Esophagus squamous epithelium (tissue), 4 donors: Measurements from ENCODE around the gene KLHDC8A.

Source experiments
- POLR2A ChIP-seq, 4 donors: fragments of 450-650 bp; IDR thresholded peaks; one replicate each; pipeline ENCODE4 v1.6.1; 2017; ENCODE audit warnings: antibody characterized with exemption in 4 of 4, mild to moderate bottlenecking in 4 of 4, moderate library complexity in 3 of 4
- TF ChIP-seq, protein P1 (sequence below), 6 experiments: fragments of 450-650 bp in 4 of 6; fragments of 200-600 bp in 2 of 6; sonication (generic) in 2 of 6; IDR thresholded peaks; one replicate each; pipeline ENCODE4 v1.5.1; 2016 to 2019; ENCODE audit warnings: antibody characterized with exemption in 6 of 6, mild to moderate bottlenecking in 4 of 6, moderate library complexity in 4 of 6

GRCh38 chr1:205340676-205341075 is 16.0 kb downstream of the KLHDC8A start:
- TF ChIP-seq POLR2A (IDR thresholded peaks at IDR 0.05): no peak
- TF ChIP-seq, protein P1, sequence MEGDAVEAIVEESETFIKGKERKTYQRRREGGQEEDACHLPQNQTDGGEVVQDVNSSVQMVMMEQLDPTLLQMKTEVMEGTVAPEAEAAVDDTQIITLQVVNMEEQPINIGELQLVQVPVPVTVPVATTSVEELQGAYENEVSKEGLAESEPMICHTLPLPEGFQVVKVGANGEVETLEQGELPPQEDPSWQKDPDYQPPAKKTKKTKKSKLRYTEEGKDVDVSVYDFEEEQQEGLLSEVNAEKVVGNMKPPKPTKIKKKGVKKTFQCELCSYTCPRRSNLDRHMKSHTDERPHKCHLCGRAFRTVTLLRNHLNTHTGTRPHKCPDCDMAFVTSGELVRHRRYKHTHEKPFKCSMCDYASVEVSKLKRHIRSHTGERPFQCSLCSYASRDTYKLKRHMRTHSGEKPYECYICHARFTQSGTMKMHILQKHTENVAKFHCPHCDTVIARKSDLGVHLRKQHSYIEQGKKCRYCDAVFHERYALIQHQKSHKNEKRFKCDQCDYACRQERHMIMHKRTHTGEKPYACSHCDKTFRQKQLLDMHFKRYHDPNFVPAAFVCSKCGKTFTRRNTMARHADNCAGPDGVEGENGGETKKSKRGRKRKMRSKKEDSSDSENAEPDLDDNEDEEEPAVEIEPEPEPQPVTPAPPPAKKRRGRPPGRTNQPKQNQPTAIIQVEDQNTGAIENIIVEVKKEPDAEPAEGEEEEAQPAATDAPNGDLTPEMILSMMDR (IDR thresholded peaks at IDR 0.05): no peak
